ENCODE data around the gene SLC22A12. TPM values are rescaled to one million over a fixed set of nuclear protein-coding genes. Genes with fewer than 3 reads are reported as not detected.

SLC22A12 gene
- total RNA-seq, 6 experiments from 2014 or later, result 0.22 to 0.80 (median 0.74) TPM; not detected in 3

GRCh38 chr11:64597671-64598101 lies 6.7 kb downstream of the SLC22A12 start:
- Histone ChIP-seq H3K4me3 (no peak overlapping the region), H3K36me3 (no peaks in the 10 kb centered on the region), H3K27me3 (no peaks in the 10 kb centered on the region), H3K27ac (no peak overlapping the region), H3K4me1 (no peaks in the 10 kb centered on the region), H3K9me3 (no peaks in the 10 kb centered on the region)
- ATAC-seq (no peak), DNase-seq (peak in 2 of 3 donors; percentile 11 to 46)
- intact Hi-C loops (cut with DNase I), result no loop called here
- TF ChIP-seq CTCF (IDR thresholded peaks at IDR 0.05) (no peak), POLR2A (IDR thresholded peaks at IDR 0.05) (no peak)
- WGBS (ENCODE audit: insufficient coverage, low coverage, low lambda C conversion rate, missing lambda C conversion rate), result 80% methylated on average over 4 of the region's 13 CpGs

- Histone ChIP-seq H3K9me3 (no peaks in the 10 kb centered on the region), H3K4me1 (no peaks in the 10 kb centered on the region), H3K36me3 (no peaks in the 10 kb centered on the region), H3K27ac (no peak overlapping the region), H3K27me3 (no peaks in the 10 kb centered on the region), H3K4me3 (no peak overlapping the region)
- 100% methylated on average over 2 of the region's 12 CpGs for WGBS (ENCODE audit: insufficient coverage, low coverage, low lambda C conversion rate, missing lambda C conversion rate)
- ATAC-seq, result no peak
- TF ChIP-seq POLR2A (IDR thresholded peaks at IDR 0.05) (no peak), CTCF (IDR thresholded peaks at IDR 0.05) (no peak)
- intact Hi-C loops (cut with DNase I), result no loop called here
- DNase-seq, result peak in 2 of 3 donors; percentile 12 to 35
Measured at GRCh38 chr11:64598106-64598796, 7.2 kb downstream of the SLC22A12 start.

GRCh38 chr11:64598797-64599697 lies 8.0 kb downstream of the SLC22A12 start:
- no peaks in the 10 kb centered on the region for H3K36me3 ChIP-seq
- intact Hi-C loops (cut with DNase I), result no loop called here
- no peaks in the 10 kb centered on the region for H3K27me3 ChIP-seq
- H3K27ac ChIP-seq, result no peak overlapping the region
- DNase-seq (peak in 2 of 3 donors; percentile 5 to 43), ATAC-seq (no peak)
- H3K4me1 ChIP-seq, result no peaks in the 10 kb centered on the region
- no peak overlapping the region for H3K4me3 ChIP-seq
- 76% methylated on average over 11 of the region's 23 CpGs for WGBS (ENCODE audit: insufficient coverage, low coverage, low lambda C conversion rate, missing lambda C conversion rate)
- TF ChIP-seq CTCF (IDR thresholded peaks at IDR 0.05), result no peak
- no peaks in the 10 kb centered on the region for H3K9me3 ChIP-seq

- intact Hi-C loops (cut with DNase I), result no loop called here
- no peak overlapping the region for H3K27ac ChIP-seq
- ATAC-seq (no peak), DNase-seq (peak in 1 of 3 donors; percentile 40)
- 93% methylated on average over 8 of the region's 17 CpGs for WGBS (ENCODE audit: insufficient coverage, low coverage, low lambda C conversion rate, missing lambda C conversion rate)
- no peaks in the 10 kb centered on the region for H3K9me3 ChIP-seq
- H3K4me1 ChIP-seq, result no peaks in the 10 kb centered on the region
- H3K4me3 ChIP-seq, result no peak overlapping the region
- no peak for TF ChIP-seq POLR2A (IDR thresholded peaks at IDR 0.05)
- no peak for TF ChIP-seq CTCF (IDR thresholded peaks at IDR 0.05)
- H3K27me3 ChIP-seq, result no peaks in the 10 kb centered on the region
- H3K36me3 ChIP-seq, result no peaks in the 10 kb centered on the region
Measured at GRCh38 chr11:64599698-64600211, 8.7 kb downstream of the SLC22A12 start.

Measured in right lobe of liver (tissue), 6 donors.